Activated effector memory CD4-positive, alpha-beta T cell treated with Interleukin-2 at 50 U/mL for 16 hours (primary cell): ENCODE measurements around the gene PITPNC1.
"Not testable (repeated sequence)": the region's sequence is repeated elsewhere in the genome, so short reads cannot be mapped to it uniquely, and the experiment has no call there.

Source experiments
- DNase-seq: peaks from one replicate; pipeline ENCODE4 v3.0.0-alpha.2; 2020

The PITPNC1 gene

GRCh38 chr17:67633751-67634211 is 256.7 kb downstream of the PITPNC1 start:
- no peak for DNase-seq

- DNase-seq = no peak
Measured at GRCh38 chr17:67635681-67636080, 258.6 kb downstream of the PITPNC1 start.

- DNase-seq = no peak
Measured at GRCh38 chr17:67636312-67636711, 259.2 kb downstream of the PITPNC1 start.

GRCh38 chr17:67636834-67637520 is 259.9 kb downstream of the PITPNC1 start:
- no peak for DNase-seq

- no peak for DNase-seq
Measured at GRCh38 chr17:67637901-67638641, 261.0 kb downstream of the PITPNC1 start.

GRCh38 chr17:67638871-67639270 is 261.8 kb downstream of the PITPNC1 start:
- DNase-seq = no peak

GRCh38 chr17:67639555-67639954 is 262.5 kb downstream of the PITPNC1 start:
- no peak for DNase-seq

- DNase-seq = no peak
Measured at GRCh38 chr17:67639979-67640378, 262.9 kb downstream of the PITPNC1 start.

- no peak for DNase-seq
Measured at GRCh38 chr17:67642488-67642887, 265.4 kb downstream of the PITPNC1 start.

- DNase-seq = no peak
Measured at GRCh38 chr17:67644061-67644460, 267.0 kb downstream of the PITPNC1 start.

GRCh38 chr17:67645195-67645594 is 268.1 kb downstream of the PITPNC1 start:
- DNase-seq = not testable (repeated sequence)

GRCh38 chr17:67646472-67646871 is 269.4 kb downstream of the PITPNC1 start:
- DNase-seq = no peak

- no peak for DNase-seq
Measured at GRCh38 chr17:67647482-67647881, 270.4 kb downstream of the PITPNC1 start.

GRCh38 chr17:67648032-67648905 is 271.2 kb downstream of the PITPNC1 start:
- no peak for DNase-seq

- not testable (repeated sequence) for DNase-seq
Measured at GRCh38 chr17:67648906-67649295, 271.8 kb downstream of the PITPNC1 start.

GRCh38 chr17:67649891-67650290 is 272.8 kb downstream of the PITPNC1 start:
- DNase-seq = no peak

GRCh38 chr17:67651218-67651579 is 274.1 kb downstream of the PITPNC1 start:
- not testable (repeated sequence) for DNase-seq

GRCh38 chr17:67652433-67652832 is 275.4 kb downstream of the PITPNC1 start:
- no peak for DNase-seq

GRCh38 chr17:67655478-67656148 is 278.5 kb downstream of the PITPNC1 start:
- no peak for DNase-seq

- no peak for DNase-seq
Measured at GRCh38 chr17:67656494-67657203, 279.6 kb downstream of the PITPNC1 start.

GRCh38 chr17:67657596-67657995 is 280.5 kb downstream of the PITPNC1 start:
- DNase-seq = no peak

GRCh38 chr17:67658265-67658664 is 281.2 kb downstream of the PITPNC1 start:
- DNase-seq = no peak
